Measurements from ENCODE around the gene CCDC171.

GRCh38 chr9:15570769-15571168 is 17.9 kb downstream of the CCDC171 start:
- TF ChIP-seq, protein P1, sequence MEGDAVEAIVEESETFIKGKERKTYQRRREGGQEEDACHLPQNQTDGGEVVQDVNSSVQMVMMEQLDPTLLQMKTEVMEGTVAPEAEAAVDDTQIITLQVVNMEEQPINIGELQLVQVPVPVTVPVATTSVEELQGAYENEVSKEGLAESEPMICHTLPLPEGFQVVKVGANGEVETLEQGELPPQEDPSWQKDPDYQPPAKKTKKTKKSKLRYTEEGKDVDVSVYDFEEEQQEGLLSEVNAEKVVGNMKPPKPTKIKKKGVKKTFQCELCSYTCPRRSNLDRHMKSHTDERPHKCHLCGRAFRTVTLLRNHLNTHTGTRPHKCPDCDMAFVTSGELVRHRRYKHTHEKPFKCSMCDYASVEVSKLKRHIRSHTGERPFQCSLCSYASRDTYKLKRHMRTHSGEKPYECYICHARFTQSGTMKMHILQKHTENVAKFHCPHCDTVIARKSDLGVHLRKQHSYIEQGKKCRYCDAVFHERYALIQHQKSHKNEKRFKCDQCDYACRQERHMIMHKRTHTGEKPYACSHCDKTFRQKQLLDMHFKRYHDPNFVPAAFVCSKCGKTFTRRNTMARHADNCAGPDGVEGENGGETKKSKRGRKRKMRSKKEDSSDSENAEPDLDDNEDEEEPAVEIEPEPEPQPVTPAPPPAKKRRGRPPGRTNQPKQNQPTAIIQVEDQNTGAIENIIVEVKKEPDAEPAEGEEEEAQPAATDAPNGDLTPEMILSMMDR (IDR thresholded peaks at IDR 0.05), result no peak
- no peak for TF ChIP-seq ZFX (IDR thresholded peaks at IDR 0.05; ENCODE audit: borderline replicate concordance)

All from 22Rv1 (cell line).